Panc1 (cell line): Measurements from ENCODE around the gene PRKCB. TPM values are rescaled to one million over a fixed set of nuclear protein-coding genes. Genes with fewer than 3 reads are reported as not detected.

Experiments used
- ATAC-seq: fragments of 200-7000 bp; cut with Tn5 transposase; 2 replicates; pipeline ENCODE4 v1.9.1; 2020; ENCODE audit warnings: mild to moderate bottlenecking, moderate library complexity
- BruUV-seq: library from RNA; stranded (reverse); fragments of 400-500 nt; replicated peaks from 2 replicates; lab custom pipeline; 2021; lab: Mats Ljungman, UMichigan
- CTCF ChIA-PET: fragments of 300-600 bp; sonication (Branson Sonifier 250); formaldehyde crosslinking; loops from one replicate; lab custom pipeline; 2022; ENCODE audit warnings: antibody characterized with exemption; lab: Charles Lee
- POLR2A ChIA-PET: fragments of 300-600 bp; sonication (Branson Sonifier 250); formaldehyde crosslinking; loops from one replicate; lab custom pipeline; 2022; ENCODE audit warnings: antibody characterized with exemption; lab: Charles Lee
- DNase-seq: peaks from one replicate; pipeline ENCODE4 v3.0.0-alpha.2; 2010; ENCODE audit warnings: low read depth, low spot score
- H3K27ac ChIP-seq: 2 replicates; pipeline ENCODE4 v1.5.1; 2011; ENCODE audit warnings: mild to moderate bottlenecking, low read length, inconsistent platforms
- H3K27me3 ChIP-seq: fragments of 200-500 bp; sonication (Bioruptor generic); 2 replicates; pipeline ENCODE4 v1.6.0; 2014; ENCODE audit warnings: low read length, inconsistent platforms; ENCODE audit not compliant: control insufficient read depth, insufficient read depth
- H3K36me3 ChIP-seq: fragments of 200-500 bp; sonication (Bioruptor generic); 2 replicates; pipeline ENCODE4 v1.5.1; 2014; ENCODE audit warnings: inconsistent platforms, mild to moderate bottlenecking, low read length, moderate library complexity; ENCODE audit not compliant: control insufficient read depth, insufficient read depth
- H3K4me1 ChIP-seq: 2 replicates; pipeline ENCODE4 v1.5.1; 2011; ENCODE audit warnings: inconsistent platforms, mild to moderate bottlenecking, low read length, moderate library complexity; ENCODE audit not compliant: control insufficient read depth, insufficient read depth
- H3K4me3 ChIP-seq, 2 experiments: 2 replicates each; pipeline ENCODE4 v1.5.1; 2011 to 2012; ENCODE audit warnings: low read depth in 2 of 2, low read length in 2 of 2, mild to moderate bottlenecking in 2 of 2, inconsistent platforms in 1 of 2, moderate library complexity in 1 of 2
- H3K9me3 ChIP-seq: fragments of 200-500 bp; sonication (Bioruptor generic); 2 replicates; pipeline ENCODE4 v1.5.1; 2014; ENCODE audit warnings: low read depth, mild to moderate bottlenecking, inconsistent platforms, low read length, moderate library complexity; ENCODE audit not compliant: control insufficient read depth, insufficient read depth
- CTCF ChIP-seq: fragments of 450-650 bp; IDR thresholded peaks from 2 replicates; pipeline ENCODE4 v1.5.1; 2017; ENCODE audit warnings: mild to moderate bottlenecking
- POLR2AphosphoS5 ChIP-seq: IDR thresholded peaks from 2 replicates; pipeline ENCODE4 v1.6.1; 2012; ENCODE audit warnings: mild to moderate bottlenecking, low read depth, low read length, moderate library complexity
- REST ChIP-seq, 2 experiments: IDR thresholded peaks; 2 replicates each; pipeline ENCODE4 v1.6.1; 2011 to 2012; ENCODE audit warnings: low read depth in 2 of 2, control low read depth in 1 of 2, low read length in 1 of 2, mild to moderate bottlenecking in 1 of 2, moderate library complexity in 1 of 2; ENCODE audit not compliant: insufficient read depth in 1 of 2
- SIN3A ChIP-seq: IDR thresholded peaks from 2 replicates; pipeline ENCODE4 v1.6.1; 2012; ENCODE audit warnings: low read depth, mild to moderate bottlenecking, low read length, moderate library complexity, borderline replicate concordance; ENCODE audit not compliant: insufficient read depth
- TCF7L2 ChIP-seq: IDR thresholded peaks from 2 replicates; pipeline ENCODE4 v1.6.1; 2011; ENCODE audit warnings: mild to moderate bottlenecking, low read depth, low read length, inconsistent platforms
- in situ Hi-C: cut with HindIII; loops from 2 replicates; pipeline ENCODE4 v1.10.0; 2016; ENCODE audit warnings: low sequenced_read_pairs, low pct_unique_long_range_greater_than_20kb
- intact Hi-C: fragments of 100-400 bp; cut with micrococcal nuclease; formaldehyde crosslinking; loops from one replicate; pipeline ENCODE4 v1.10.0; 2022; ENCODE audit not compliant: unreplicated experiment
- total RNA-seq: library from RNA; stranded (reverse); gene quantifications from one replicate; pipeline ENCODE4 v1.2.1, GENCODE V29; 2021; ENCODE audit not compliant: unreplicated experiment

Gene PRKCB
- total RNA-seq, 1 experiment from 2014 or later = 0.41 TPM

GRCh38 chr16:24053099-24053946 is 217.5 kb downstream of the PRKCB start:
- CTCF ChIA-PET = no interaction called here
- H3K36me3 ChIP-seq = no peaks in the 10 kb centered on the region
- in situ Hi-C loops = no loop called here
- intact Hi-C loops = no loop called here
- H3K27ac ChIP-seq = no peak overlapping the region
- no peak overlapping the region for H3K4me3 ChIP-seq
- no peak for DNase-seq
- ATAC-seq = no peak
- no peaks in the 10 kb centered on the region for H3K4me1 ChIP-seq
- no peaks in the 10 kb centered on the region for H3K9me3 ChIP-seq
- peaks cover 15% of the 10 kb centered on the region for H3K27me3 ChIP-seq
- BruUV-seq = no TSS peak
- TF ChIP-seq TCF7L2 = no peak
- no peak for TF ChIP-seq CTCF
- no peak for TF ChIP-seq REST (IDR thresholded peaks at IDR 0.05; ENCODE audit: insufficient read depth in 1 of 2, low read depth in 2 of 2, low read length in 1 of 2)
- TF ChIP-seq POLR2AphosphoS5 = no peak
- no peak for TF ChIP-seq SIN3A
- POLR2A ChIA-PET = no interaction called here

- DNase-seq = no peak
- CTCF ChIA-PET = interaction anchor here (0.5 to 1.7 kb wide), 2 partner anchors 15 to 16 kb away, joined by 4 to 5 read pairs; no protein-coding TSS in a partner anchor
- ATAC-seq = no peak
- no peak overlapping the region for H3K27ac ChIP-seq
- H3K36me3 ChIP-seq = no peaks in the 10 kb centered on the region
- no peaks in the 10 kb centered on the region for H3K9me3 ChIP-seq
- H3K4me1 ChIP-seq = no peaks in the 10 kb centered on the region
- intact Hi-C loops (no loop called here), in situ Hi-C loops (no loop called here)
- TF ChIP-seq REST (IDR thresholded peaks at IDR 0.05; ENCODE audit: insufficient read depth in 1 of 2, low read depth in 2 of 2, low read length in 1 of 2) = no peak
- no peak for TF ChIP-seq CTCF
- TF ChIP-seq POLR2AphosphoS5 = no peak
- TF ChIP-seq SIN3A = no peak
- no peak for TF ChIP-seq TCF7L2
- H3K4me3 ChIP-seq = no peak overlapping the region
- peaks cover 17% of the 10 kb centered on the region for H3K27me3 ChIP-seq
- BruUV-seq = no TSS peak
- POLR2A ChIA-PET = no interaction called here
Observed at GRCh38 chr16:24054741-24055491, 219.1 kb downstream of the PRKCB start.
